HL-60/S4 (cell line): ENCODE results near the gene MCF2L.
"Not testable (repeated sequence)": the region's sequence is repeated elsewhere in the genome, so short reads cannot be mapped to it uniquely, and the experiment has no call there.

Experiments
- in situ Hi-C: fragments of 300-500 bp; cut with MboI; formaldehyde crosslinking; loops from 2 replicates; pipeline ENCODE4 v1.14.3; 2022; ENCODE audit warnings: low sequenced_read_pairs

Gene MCF2L

DNA sequence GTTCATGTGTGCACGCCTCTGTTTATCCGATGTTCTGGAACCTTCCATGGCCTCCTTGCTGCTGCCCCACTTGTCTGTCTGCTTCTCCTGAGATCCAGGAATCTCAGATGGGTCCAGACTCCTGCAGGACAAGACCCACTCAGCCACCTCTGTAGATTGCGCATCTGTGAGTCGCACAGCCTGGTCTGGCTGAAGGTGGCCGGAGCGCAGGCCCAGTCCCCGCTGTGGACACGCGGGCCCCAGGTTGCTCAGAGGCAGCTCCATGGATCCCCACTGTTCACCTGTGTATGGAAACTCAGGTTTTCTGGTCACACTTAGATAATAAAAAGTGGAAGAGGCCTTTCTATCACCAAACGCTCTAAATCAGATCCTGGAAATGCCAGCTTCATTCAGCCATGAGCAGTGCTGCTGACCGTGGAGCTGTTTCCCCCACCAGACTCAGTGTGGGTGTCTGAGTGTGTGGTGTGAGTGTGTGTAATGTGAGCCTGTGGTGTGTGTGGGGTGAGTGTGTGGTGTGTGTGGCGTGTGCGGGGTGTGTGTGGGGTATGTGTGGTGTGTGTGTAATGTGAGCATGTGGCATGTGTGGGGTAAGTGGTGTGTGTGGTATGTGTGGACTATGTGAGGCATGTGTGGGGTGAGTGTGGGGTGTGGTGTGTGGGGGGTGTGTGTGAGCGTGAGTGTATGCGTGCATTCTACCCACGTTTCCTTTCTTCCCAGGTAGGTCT lies 59.5 kb downstream of the MCF2L start:
- in situ Hi-C loops = no loop called here

DNA sequence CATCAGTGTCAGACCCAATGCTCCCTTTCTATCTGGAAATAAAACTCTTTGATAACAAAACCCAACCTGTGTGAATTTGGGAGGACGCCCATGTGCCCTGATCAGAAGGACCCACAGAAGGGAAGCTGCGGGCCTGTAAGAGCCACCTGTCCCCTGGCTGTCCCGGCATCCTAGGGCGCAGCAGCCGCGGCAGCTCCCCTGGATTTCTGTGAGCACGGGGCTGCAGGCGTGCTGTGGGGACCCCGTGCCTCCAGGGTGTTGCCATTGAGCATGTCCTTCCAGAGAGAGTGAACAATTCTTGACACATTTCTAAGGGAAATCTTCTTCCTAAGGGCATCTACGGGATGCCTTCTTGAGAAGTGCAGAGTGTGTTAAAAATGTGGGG lies 60.0 kb downstream of the MCF2L start:
- in situ Hi-C loops = no loop called here

DNA sequence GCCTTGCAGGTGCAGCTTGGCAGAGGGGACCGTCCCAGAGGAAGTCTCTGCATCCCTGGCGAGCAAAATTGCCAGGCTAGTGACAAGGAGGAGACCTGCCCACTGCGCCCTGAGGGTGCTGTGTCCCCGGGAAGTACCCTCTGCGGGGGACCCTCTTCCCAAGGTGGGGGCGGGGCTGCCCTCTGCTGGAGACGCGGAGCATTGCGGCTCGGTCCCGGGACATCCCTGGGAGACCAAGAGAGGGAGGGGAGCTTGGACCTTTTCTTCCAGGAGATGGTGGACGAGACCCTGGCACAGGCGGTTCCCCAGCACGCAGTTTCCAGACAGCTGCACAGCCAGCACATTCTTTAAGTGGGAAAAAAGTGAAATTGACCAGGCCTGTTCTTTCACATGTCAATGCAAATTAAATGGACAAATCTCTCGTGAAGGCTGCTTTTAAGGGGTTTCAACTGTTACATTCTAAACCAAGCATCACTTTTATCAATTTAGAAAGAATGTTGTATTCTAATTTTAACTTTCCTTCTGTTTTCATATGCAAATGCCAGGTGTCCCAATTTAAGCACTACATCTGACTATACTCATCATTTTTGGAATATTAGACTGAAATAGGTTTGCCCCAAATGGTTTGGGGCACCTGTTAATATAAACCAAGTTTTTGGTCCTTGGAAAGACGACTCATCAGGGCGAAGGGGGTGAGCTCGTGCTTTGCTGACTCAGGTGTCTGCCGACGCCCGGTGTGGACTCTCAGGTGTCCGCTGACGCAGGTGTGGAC lies 60.7 kb downstream of the MCF2L start:
- in situ Hi-C loops = no loop called here

DNA sequence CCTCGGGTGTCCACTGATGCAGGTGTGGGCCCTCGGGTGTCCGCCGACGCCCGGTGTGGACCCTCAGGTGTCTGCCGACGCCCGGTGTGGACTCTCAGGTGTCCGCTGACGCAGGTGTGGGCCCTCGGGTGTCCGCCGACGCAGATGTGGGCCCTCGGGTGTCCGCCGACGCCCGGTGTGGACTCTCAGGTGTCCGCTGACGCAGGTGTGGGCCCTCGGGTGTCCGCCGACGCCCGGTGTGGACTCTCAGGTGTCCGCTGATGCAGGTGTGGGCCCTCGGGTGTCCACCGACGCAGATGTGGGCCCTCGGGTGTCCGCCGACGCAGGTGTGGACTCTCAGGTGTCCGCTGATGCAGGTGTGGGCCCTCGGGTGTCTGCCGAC lies 61.2 kb downstream of the MCF2L start:
- in situ Hi-C loops = not testable (repeated sequence)

DNA sequence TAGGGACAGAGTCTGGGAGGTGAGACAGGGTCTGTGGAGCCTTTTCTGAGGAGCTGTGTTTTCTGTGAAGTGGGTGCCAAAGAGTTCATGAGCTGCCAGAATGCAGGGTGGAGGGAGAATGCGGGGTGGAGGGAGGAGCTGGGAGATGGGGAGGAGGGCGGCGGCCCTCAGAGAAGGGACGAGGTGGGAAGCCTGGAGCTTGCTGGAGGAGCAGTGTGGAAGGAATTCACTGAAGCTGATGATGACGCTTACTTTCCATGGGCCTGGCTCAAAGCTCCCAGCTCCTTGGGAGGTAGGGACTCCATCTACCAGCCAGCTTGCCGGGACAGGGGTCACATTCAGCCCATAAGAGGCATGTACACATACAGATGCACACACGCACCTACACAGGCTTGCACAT lies 62.5 kb downstream of the MCF2L start:
- in situ Hi-C loops = no loop called here

DNA sequence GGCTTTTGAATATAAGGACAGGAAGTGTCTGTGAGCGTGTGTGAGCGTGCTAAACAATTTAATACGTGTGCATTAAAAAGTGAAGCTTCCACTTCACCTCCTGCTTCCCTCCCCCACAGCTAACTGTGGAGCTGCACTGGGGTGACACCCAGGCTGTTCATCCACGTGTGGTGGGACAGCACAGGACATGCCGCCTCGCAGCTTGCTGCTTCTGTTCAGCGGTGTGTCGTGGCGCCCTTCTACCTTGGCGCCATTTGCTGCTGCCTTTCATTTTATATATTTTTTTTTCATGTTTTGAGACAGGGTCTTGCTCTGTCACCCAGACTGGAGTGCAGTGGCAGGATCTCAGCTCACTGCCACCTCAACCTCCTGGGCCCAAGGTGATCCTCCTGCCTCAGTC lies 63.3 kb downstream of the MCF2L start:
- in situ Hi-C loops = no loop called here

DNA sequence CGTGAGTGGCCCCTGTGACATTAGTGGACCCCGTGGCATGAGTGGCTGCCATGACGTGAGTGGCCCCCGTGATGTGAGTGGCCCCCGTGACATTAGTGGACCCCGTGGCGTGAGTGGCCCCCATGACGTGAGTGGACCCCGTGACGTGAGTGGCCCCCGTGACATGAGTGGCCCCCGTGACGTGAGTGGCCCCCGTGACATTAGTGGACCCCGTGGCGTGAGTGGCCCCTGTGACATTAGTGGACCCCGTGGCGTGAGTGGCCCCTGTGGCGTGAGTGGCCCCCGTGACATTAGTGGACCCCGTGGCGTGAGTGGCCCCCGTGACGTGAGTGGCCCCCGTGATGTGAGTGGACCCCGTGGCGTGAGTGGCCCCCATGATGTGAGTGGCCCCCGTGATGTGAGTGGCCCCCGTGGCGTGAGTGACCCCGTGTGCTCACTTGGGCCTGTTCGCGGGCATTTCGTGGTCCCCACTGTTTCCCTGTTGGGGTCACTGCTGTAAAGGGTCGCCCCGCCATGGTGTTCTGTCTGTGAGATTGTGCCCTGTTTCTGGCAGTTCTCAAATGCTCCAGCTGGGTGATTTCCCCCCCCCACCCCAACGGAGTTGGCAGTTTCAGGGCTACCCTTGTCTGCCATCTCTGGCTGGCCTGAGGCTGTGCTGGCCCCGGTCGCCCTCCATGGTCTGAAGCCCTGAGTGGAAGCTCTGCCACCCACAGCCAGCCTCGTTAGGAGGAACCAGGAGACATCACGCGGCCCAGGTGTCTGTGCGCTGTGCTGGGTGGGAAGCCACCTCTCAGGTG lies 64.2 kb downstream of the MCF2L start:
- in situ Hi-C loops = no loop called here

DNA sequence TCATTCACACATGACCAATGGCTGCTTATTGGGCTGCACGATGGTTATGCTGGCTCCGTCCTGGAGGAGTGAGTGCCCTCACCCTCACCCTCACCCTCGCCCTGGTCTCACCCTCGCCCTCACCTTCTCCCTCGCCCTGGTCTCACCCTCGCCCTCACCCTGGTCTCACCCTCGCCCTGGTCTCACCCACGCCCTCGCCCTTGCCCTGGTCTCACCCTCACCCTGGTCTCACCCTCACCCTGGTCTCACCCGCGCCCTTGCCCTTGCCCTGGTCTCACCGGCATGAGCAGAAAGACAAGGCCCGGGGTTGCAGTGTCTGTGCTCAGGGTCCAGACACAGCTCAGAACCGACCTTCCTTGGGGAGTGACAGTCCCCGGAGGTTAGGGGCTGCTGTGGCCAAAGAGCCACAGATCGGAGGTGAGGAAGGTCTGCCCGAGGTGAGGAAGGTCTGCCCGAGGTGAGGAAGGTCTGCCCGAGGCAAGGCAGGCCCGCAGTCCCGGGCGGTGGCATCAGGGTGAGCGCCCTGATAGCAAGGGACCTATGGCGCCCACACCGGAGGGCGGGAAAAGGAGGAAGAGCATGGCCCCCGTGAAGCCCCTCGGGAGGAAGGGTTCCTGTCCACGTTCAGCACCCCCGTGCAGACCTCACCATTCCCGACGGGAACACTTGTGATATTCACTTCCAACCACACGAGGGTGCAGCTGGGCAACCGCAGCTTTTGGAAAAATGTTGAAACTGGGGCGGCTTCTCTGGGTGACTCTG lies 65.6 kb downstream of the MCF2L start:
- in situ Hi-C loops = no loop called here

DNA sequence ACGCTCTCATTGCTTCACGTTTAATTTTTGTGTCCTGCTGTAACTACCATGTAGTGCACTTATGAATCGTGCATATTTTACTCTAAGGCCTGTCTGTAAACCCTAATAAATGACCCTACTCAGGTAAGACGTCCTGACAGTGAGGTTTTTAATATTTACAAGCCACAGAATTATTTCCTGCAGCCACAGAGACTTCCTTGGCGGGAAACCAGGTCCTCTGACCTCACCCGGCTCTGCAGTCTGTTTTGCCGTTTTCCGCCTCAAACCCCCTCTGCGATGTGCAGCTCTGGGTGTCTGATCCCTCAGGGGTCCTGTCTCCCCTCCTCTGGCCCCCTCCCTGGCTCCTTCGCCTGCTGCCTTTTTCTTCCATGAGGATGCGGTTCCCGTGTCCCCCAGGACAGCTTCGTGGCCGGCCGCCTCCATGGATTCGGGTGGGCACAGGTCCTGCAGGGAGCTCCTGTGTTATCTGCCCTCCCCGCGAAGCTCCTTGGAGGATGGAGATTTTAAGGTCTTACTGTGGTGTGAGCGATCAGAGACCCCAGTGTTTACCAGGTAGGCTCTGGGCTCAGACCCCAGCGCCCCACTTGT lies 66.3 kb downstream of the MCF2L start:
- in situ Hi-C loops = no loop called here

DNA sequence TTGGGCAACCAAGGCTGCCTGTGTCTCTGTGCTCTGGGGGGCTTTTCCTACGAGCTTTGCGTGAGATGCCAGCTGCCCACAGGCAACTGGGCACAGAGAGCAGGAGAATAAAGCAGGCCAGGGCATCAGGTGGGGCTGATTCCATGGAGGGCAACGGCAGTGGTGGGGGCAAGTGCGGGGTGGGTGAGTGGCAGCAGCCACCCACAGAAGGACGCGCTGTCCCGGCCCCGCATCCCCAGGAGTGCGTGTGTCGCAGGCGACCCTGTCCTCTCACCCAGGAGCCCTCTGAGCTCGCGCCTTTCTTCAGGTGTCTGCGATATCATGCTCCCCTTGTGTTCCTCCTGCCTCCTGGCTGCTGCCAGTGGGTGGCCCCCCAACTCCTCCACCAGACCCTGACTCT lies 67.4 kb downstream of the MCF2L start:
- in situ Hi-C loops = no loop called here

DNA sequence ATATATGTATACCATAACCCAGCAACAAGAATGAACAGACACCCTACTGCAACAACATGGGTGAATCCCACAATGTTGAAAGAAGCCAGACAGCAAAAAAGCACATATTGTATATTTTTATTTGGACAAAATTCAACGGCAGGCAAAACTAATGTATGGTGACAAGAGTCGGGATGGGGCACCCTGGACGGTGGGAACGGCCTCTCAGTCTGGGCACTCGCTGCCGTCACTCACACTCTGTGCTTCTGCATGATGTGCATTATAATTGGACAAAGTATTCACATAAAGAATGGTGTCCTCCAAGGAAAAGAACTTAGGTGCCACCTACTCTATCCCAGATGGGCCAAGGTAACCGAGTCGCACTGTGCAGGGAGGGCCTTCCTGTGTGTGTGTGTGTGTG lies 71.0 kb downstream of the MCF2L start:
- in situ Hi-C loops = no loop called here

DNA sequence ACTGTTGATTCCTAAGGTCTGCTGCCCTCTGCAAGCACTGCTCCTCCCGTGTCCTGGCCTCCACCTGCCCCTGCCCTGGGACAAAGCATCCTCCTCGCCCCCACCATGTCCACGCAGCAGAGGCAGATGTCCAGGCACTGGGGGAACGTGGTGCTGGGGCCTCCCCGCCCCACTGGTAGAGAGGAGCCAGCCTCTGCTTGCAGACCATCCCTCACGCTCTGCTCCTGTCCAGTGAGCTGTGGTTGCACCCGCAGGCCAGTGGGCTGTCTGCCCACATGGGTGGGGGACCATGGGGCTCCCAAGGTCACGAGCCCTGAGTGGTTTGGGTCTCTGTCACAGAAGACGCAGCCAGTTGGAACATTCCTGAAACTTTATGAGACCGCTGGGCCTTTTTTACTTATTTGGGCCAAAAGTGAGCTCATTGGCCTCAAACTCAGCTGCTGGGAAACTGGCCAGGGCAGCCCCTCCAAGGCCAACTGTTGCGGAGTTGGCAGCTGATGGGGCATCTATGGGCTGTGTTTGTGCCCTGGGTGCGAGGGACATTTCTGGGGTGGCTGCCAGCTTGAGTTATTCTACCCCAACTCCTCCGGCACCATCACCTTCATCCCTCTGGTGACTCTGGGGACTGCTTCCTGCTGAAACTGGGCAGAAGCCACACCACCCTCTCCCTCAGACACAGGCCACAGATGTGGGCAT lies 71.7 kb downstream of the MCF2L start:
- in situ Hi-C loops = no loop called here

DNA sequence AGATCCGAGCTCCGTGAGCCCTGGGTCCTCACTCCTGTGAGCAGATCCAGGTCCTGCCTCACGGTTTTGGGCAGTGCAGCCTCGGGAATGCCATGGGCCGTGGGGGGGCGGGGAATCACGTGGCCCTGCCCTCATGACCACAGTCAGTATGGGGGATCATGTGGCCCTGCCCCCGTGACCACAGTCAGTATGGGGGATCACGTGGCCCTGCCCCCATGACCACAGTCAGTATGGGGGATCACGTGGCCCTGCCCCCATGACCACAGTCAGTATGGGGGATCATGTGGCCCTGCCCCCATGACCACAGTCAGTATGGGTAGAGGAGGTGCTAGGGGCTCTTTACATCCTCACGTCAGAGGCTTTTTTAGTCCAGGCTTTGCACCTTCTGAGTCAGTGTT lies 72.3 kb downstream of the MCF2L start:
- in situ Hi-C loops = no loop called here

DNA sequence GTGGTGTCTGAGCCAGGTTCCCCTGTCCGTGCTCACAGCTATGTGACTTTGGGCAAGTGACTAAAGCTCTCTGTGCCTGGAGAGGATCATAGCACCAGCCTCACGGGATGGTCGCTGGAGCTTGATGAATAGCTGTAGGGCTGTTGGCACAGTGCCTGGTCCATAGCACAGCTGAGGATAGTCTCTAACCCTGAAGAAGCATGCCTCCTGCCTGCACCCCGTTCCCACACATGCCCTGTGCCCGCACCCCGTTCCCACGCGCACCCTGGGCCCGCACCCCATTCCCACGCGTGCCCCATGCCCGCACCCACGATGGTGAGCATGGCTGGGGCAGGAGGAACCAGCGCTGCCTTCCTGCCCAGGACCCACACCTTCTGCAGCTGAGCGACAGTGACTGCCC lies 72.9 kb downstream of the MCF2L start:
- in situ Hi-C loops = no loop called here

DNA sequence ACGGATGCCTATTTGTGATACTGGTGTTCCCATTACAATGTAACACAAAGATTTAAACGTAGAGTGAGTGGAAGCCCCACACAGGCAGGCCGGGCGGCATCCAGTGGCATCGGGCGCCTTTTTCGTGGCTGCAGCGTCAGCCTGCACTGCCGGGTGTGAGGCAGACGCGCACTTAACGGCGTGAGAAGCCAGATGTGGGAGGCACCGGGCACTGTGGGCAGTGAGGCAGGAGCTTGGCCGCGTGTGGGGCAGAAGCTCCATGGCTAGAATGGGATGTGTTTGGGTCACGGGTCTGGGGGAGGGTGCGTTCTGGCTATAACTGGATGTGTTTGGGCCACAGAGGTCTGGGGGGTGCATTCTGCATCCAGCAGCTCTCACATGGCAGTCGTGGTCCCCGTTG lies 73.4 kb downstream of the MCF2L start:
- in situ Hi-C loops = no loop called here

DNA sequence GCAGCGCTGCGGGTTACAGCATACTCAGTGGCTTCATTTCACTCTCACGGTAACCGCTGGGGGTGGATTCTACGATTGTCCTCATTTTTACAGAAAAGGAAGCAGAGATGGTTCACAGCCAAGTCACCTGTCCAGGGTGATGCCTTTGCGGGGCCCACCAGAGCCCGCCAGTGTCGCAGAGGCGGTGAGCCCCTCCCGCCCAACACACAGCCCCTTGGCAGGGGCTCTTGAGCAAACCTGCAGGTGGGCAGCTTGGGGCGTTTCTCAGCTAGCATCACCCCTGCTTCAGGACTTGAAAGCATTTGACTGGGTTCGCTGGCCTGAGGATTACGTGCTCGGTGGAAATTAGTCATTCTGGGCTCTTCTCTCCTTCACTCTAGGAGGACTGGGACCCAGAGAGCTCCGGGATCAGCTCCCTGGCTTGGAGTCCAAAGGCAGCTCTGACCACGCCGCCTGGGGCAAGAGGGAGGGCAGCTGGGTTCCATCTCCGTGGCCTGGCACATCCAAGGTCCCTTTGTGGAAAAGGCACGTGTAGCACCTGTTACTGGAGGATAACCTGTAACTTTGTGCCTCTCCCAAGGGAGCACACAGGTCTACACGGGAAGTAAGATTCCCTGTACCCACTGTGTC lies 74.1 kb downstream of the MCF2L start:
- in situ Hi-C loops = no loop called here

DNA sequence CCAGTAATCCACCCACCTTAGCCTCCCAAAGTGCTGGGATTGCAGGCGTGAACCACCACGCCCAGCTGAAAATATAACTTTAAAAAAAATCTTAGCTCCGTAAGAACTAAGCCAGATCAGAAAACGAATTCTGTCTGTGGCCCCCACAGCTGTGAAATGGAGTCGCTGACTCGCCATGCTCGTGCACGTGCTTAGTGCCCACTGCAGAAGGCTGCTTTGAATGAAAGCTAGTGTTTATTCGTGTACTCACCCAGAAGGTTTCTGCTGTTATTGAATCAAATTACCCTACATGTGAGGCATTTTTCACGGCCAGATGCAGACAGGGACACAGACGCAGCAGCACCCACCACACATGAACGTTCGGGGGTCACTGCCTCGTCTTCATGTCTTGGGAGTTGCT lies 74.9 kb downstream of the MCF2L start:
- in situ Hi-C loops = no loop called here

DNA sequence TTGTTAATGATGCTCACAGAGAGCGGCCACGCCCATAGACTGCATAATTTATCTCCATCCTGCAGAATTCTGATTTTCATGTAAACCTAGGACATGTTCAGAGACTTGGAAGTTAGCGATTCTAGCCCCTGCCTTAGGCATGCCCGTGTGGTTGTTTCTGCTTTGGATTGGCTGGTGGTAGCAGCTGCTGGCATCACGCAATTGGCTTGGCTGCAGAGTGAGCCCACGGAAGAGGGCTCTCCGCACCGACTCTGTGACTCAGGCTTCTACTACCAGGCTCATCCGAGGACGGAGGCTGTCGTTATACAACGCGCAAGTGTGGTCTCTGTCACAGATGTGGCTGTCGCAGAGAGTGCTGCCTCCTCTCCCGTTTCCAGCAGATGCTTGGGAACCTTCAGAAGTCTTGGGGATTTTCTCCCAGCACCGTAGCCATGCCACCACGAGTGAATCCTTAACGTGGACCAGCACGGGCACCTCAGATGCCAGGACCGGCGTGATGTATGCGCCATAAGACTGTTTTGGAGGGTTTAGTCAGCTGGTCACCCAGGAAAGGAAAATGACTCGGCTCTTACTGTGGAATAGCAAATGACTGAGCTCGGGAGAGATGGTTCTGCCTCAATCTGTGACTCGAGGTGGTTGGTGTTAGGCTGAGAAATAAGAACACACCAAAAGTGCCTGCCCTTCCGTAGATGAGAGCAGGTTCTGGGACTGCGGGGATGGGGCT lies 75.5 kb downstream of the MCF2L start:
- in situ Hi-C loops = no loop called here
